ENCODE measurements around the gene DUSP7. TPM values are rescaled to one million over a fixed set of nuclear protein-coding genes. Genes with fewer than 3 reads are reported as not detected.

Gene DUSP7, protein sequence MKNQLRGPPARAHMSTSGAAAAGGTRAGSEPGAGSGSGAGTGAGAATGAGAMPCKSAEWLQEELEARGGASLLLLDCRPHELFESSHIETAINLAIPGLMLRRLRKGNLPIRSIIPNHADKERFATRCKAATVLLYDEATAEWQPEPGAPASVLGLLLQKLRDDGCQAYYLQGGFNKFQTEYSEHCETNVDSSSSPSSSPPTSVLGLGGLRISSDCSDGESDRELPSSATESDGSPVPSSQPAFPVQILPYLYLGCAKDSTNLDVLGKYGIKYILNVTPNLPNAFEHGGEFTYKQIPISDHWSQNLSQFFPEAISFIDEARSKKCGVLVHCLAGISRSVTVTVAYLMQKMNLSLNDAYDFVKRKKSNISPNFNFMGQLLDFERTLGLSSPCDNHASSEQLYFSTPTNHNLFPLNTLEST
- total RNA-seq (2014; rRNA removed) = 40.9 and 51.1 TPM in 2 replicates
- Bru-seq, nascent RNA = percentile 86 among the genes with signal in this experiment
- BruChase-seq, experiment 1, labeled RNA remaining after a 6-hour chase = percentile 99 among the genes with signal in this experiment
- percentile 97 among the genes with signal in this experiment for BruChase-seq, experiment 2, labeled RNA remaining after a 2-hour chase
- long read RNA-seq, transcript DUSP7-202 (3 exons, 3,340 nt) = major isoform, 9 of 70 reads
- long read RNA-seq, partial matches to known transcripts = 61 of 70 reads
- long read RNA-seq, other reads (novel, unspliced or antisense) = 0 of 70 reads

DNA sequence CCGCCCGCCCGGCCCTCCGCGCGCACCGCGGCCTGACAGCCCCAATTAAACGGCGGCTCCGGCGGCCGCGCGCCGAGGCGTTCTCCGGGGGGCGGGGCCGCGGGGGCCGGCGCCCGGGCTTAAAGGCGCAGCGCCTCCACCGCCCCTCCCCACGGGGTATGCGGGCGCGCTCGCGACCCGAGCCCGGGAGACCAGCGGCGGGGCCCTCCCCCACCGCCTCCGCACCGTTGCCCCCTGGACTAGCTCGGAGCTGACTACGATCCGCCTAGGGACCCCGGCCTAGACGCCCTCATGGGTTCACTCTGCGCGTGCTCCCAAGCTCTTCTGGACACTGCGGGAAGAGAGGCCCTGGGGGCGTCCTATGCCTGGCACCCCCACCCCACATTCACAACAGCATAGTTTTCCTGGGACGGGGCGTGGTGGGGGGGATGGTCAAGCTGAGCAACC lies at the start of gene DUSP7:
DUSP7 (minus strand) TSS at position 51 of the 447 bp plus-strand sequence. CDS start 205 bp downstream, outside the sequence.
- intact Hi-C loops (cut with micrococcal nuclease) = loop anchor here (2.0 to 10.0 kb wide), 3 partner anchors 72 to 221 kb away; partner anchors contain the start of gene WDR82
- peak; percentile 82 for DNase-seq
- peaks cover 40% of the 10 kb centered on the region for H3K4me1 ChIP-seq (ENCODE audit: insufficient read depth, low read length)

GRCh38 chr3:52104684-52105640 lies 48.6 kb upstream of the DUSP7 start:
- H4K20me1 ChIP-seq (ENCODE audit: low read length) = no peaks in the 10 kb centered on the region
- TF ChIP-seq, protein P1, sequence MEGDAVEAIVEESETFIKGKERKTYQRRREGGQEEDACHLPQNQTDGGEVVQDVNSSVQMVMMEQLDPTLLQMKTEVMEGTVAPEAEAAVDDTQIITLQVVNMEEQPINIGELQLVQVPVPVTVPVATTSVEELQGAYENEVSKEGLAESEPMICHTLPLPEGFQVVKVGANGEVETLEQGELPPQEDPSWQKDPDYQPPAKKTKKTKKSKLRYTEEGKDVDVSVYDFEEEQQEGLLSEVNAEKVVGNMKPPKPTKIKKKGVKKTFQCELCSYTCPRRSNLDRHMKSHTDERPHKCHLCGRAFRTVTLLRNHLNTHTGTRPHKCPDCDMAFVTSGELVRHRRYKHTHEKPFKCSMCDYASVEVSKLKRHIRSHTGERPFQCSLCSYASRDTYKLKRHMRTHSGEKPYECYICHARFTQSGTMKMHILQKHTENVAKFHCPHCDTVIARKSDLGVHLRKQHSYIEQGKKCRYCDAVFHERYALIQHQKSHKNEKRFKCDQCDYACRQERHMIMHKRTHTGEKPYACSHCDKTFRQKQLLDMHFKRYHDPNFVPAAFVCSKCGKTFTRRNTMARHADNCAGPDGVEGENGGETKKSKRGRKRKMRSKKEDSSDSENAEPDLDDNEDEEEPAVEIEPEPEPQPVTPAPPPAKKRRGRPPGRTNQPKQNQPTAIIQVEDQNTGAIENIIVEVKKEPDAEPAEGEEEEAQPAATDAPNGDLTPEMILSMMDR (conservative IDR thresholded peaks at IDR 0.05; ENCODE audit: low read depth, low read length) = no peak
- TF ChIP-seq EZH2 (IDR thresholded peaks at IDR 0.05; ENCODE audit: low read length, unreplicated experiment) (no peak), EZH2phosphoT487 (IDR thresholded peaks at IDR 0.05; ENCODE audit: borderline replicate concordance, low read length) (no peak)
- H3K36me3 ChIP-seq (ENCODE audit: low read depth, low read length) = peaks cover 32% of the 10 kb centered on the region
- H3K9ac ChIP-seq (ENCODE audit: low read length) = no peak overlapping the region
- DNase-seq (no peak), ATAC-seq (no peak)
- H3K4me2 ChIP-seq (ENCODE audit: low read length) = no peak overlapping the region
- BruUV-seq (replicated peaks) = no TSS peak
- no peak overlapping the region for H3K27ac ChIP-seq (ENCODE audit: low read length)
- POLR2A ChIA-PET (ENCODE audit: unreplicated experiment) = interaction anchor here (0.6 kb wide), 1 partner anchor 1768 kb away, joined by 8 read pairs; no protein-coding TSS in a partner anchor
- H3K27me3 ChIP-seq (ENCODE audit: low read length) = no peaks in the 10 kb centered on the region
- intact Hi-C loops (cut with micrococcal nuclease) = no loop called here
- H2AFZ ChIP-seq (ENCODE audit: low read length) = no peak overlapping the region
- H3K79me2 ChIP-seq (ENCODE audit: low read length) = no peaks in the 10 kb centered on the region
- no peak overlapping the region for H3K4me3 ChIP-seq (ENCODE audit: low read length)
- H3K9me3 ChIP-seq (ENCODE audit: low read length) = 0 out of 2 replicates have a peak, but pooled peaks cover 5% of the 10 kb centered on the region
- H3F3A ChIP-seq (ENCODE audit: low read length, unreplicated experiment) = no peaks in the 10 kb centered on the region
- H3K4me1 ChIP-seq (ENCODE audit: insufficient read depth, low read length) = no peaks in the 10 kb centered on the region
- H3K9me2 ChIP-seq (replicated peaks; ENCODE audit: low read length) = no peaks in the 10 kb centered on the region
- CTCF ChIA-PET = no interaction called here

More for the DNA sequence above, at the start of gene DUSP7:
- peak; percentile 16 for ATAC-seq
- H3K4me3 ChIP-seq (ENCODE audit: low read length) = peak within 1 kb of the TSS; percentile 92
- peaks cover 10% of the 10 kb centered on the region for H4K20me1 ChIP-seq (ENCODE audit: low read length)
- H3K9ac ChIP-seq (ENCODE audit: low read length) = peak within 1 kb of the TSS; percentile 97
- H3K4me2 ChIP-seq (ENCODE audit: low read length) = peak within 1 kb of the TSS; percentile 98
- TF ChIP-seq EZH2 (IDR thresholded peaks at IDR 0.05; ENCODE audit: low read length, unreplicated experiment) (no peak), EZH2phosphoT487 (IDR thresholded peaks at IDR 0.05; ENCODE audit: borderline replicate concordance, low read length) (no peak)
- TF ChIP-seq, protein P1 (conservative IDR thresholded peaks at IDR 0.05; ENCODE audit: low read depth, low read length) = no peak
- ChIA-PET POLR2A (ENCODE audit: unreplicated experiment) (interaction anchor here (0.6 to 1.3 kb wide), 6 partner anchors 10 to 557 kb away, joined by 4 to 19 read pairs (median 6); partner anchors contain the start of genes DCAF1 and RPL29), CTCF (interaction anchor here (0.7 to 1.2 kb wide), 6 partner anchors 12 to 181 kb away, joined by 3 to 7 read pairs (median 3); partner anchors contain the start of gene RPL29)
- BruUV-seq (replicated peaks) = no TSS peak
- H3F3A ChIP-seq (ENCODE audit: low read length, unreplicated experiment) = no peaks in the 10 kb centered on the region
- H3K27me3 ChIP-seq (ENCODE audit: low read length) = no peaks in the 10 kb centered on the region
- H3K27ac ChIP-seq (ENCODE audit: low read length) = peak within 1 kb of the TSS; percentile 56
- H3K36me3 ChIP-seq (ENCODE audit: low read depth, low read length) = peaks cover 21% of the 10 kb centered on the region
- peak within 1 kb of the TSS; percentile 87 for H2AFZ ChIP-seq (ENCODE audit: low read length)
- H3K79me2 ChIP-seq (ENCODE audit: low read length) = peaks cover 45% of the 10 kb centered on the region
- H3K9me3 ChIP-seq (ENCODE audit: low read length) = no peaks in the 10 kb centered on the region
- no peaks in the 10 kb centered on the region for H3K9me2 ChIP-seq (replicated peaks; ENCODE audit: low read length)
